NCI-H187 treated with DMSO at 0.1 percent for 48 hours (cell line): Measurements from ENCODE around the gene PTPRT.
A peak's percentile ranks its signal among the peaks of the same experiment; 100 is the strongest.

Experiments
- DNase-seq: peaks from one replicate; lab custom pipeline; 2025; lab: John Stamatoyannopoulos, UW

The PTPRT gene

DNA sequence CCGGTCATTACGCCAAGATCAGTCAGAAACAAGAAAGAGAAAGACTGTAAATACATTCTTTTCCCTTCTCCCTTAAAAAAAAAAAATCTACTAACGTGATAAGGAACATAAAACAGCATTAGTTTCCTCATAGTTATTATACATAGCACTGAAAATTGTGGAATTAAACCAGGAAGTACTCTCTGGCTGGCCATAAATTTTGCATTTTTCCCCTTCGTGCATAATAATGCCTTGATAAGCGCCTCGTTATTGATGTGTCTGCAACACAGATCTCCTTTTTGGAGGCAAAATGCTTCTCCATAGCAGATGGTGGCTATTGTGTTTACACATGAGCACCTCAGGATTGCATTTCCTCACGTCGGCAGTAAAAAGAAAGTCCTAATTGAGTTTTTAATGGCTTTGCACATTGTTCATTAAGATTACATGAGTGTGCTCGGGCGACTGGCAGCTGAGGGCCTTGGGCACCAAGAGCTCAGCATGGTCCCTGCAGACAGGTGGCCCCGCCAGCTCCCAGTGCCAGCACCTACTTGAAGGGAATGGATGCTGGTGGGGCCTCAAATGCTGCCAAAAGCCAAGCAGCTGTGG is 394.5 kb downstream of the PTPRT start:
- DNase-seq = peak; percentile 28

DNA sequence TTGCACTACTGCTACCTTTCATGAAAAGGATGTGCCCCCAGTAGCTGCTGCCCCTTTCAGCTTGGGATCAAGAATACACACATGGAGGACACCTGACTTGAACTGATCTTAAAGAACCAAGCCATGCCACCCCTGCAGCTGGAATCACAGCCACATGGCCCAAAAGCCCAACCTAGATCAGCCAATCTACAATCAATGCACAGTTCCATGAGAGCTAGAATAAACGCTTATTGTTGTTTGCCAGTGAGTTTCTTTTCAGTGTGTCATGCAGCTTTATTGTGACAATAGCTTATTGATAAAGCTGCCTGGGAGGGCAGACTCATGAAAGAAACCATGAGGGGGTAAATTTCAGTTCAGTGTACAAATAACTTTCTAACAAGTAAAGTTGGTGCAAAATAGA is 397.7 kb downstream of the PTPRT start:
- DNase-seq = no peak

DNA sequence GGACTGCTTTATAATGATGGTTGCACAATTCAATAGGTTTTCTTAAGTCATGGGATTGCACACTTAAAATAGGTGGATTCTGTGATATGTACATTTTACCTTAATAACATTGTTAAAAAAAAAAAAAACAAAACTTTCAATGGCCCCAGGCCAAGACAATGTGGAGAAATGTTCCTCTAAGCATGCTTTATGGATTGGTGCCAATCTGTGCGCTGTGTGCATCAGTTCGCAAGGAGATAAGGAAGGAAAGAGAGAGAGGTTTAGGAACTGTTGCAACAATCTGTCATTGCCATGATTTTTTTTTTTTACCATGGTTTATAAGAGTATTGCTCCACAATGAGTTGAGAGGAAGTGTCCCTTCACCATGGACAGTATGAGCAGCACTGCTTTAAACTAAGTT is 399.6 kb downstream of the PTPRT start:
- DNase-seq = no peak

DNA sequence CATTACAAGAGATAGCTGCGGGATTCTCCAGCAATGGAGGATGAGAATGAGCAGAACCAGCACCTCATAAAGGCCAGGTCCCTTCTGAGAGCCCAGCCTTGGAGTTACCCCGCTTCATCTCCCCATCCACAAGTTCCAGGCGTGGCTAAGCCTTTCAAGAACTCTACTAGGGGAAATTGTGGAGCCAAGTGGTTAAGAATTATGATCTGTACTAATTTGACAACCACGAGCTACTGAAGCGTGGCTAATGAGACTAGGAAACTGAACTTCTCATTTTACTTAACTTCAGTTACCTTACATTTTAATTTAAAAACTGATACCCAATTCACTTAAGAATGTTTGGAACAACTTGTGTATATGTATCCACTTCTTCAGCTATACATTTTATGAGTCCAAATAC is 401.0 kb downstream of the PTPRT start:
- no peak for DNase-seq

DNA sequence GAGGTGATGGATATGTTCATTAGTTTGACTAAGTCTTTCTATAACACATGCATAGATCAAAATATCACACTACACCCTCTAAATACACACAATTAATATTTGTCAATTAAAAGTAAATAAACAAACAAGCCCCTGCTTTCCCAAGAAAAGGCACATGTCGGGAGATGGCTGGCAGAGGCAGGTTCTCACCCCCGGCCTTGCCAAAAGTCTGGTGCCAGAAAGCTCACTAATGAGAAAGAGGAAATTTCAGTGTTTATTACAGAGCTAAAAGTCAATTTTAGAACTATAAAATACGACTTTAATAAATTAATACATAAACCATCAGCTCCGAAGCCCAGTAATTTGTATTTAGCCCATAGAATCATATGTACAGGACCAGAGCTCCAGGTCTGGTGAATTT is 404.7 kb downstream of the PTPRT start:
- no peak for DNase-seq

DNA sequence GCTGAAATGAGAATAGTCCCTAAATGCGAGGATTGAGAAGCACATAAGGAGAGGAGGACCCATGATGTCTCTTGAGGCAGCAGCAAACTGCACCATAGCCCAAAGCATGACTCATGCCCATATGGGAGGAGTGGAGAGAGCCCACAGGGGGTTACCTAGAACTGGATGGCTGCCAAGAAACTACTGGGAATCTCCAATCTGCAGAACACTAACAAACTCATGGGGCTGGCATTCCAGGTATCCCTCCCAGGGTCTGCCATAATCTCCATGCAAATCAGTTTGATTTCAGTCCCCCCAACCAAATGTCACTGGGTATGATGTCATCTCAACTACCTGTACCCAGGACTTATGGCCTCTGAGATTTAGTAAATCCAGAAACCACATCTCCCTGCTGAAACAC is 410.5 kb downstream of the PTPRT start:
- no peak for DNase-seq

DNA sequence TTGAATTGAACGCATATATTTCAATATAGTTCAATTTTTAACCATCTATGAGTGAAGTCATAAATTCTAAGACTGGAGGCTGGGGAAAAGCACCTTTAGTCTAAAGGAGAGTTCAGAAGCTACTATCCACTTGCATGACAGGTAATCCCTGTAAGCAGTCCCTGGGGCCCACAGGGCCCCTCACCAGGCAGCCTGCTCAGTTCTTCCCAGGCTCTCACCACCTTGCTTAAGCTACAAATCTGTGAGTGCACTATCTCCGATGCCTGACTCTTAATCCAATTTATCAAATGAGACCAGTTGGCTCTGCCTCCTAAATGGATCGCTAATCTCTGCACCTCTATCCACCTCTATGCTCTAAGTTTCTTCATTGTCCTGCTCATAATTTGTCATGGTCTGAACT is 413.8 kb downstream of the PTPRT start:
- DNase-seq = no peak

DNA sequence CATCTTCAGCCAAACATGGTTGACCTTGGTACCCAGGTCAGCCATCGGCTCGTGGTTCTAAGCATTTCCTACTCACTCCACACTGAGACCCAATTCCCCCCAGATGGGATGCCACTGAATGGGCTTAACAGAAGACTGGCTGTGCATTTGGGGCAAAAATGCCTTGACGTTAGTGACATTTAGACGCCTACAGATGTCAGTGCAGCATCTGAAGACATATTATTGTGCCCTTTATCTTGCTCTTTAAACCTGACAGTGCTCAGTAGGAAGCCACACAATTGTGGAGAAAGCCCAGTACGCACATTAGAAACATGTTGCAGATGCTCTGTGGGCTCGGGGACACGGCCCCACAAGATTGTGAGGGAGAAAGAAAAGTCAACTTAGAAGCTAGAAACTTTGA is 414.7 kb downstream of the PTPRT start:
- no peak for DNase-seq

DNA sequence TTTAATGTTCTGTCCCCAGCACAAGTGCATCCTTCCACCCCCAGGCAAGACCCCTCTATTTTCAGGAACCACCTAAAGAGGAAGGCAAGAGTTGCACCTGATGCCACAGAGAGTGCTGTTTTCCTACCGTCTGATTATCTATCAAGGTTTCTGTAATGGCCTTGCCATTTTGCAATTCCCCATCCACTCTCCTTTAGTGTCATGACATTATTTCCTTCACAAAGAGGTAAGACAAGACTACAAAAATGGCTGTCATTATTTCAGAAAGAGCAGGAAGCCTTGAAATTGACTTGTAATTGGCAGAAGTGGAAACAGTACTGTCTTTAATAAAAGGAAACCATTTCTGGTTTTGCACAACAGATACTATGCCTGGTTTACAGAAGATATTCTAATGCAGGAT is 426.7 kb downstream of the PTPRT start:
- DNase-seq = no peak

DNA sequence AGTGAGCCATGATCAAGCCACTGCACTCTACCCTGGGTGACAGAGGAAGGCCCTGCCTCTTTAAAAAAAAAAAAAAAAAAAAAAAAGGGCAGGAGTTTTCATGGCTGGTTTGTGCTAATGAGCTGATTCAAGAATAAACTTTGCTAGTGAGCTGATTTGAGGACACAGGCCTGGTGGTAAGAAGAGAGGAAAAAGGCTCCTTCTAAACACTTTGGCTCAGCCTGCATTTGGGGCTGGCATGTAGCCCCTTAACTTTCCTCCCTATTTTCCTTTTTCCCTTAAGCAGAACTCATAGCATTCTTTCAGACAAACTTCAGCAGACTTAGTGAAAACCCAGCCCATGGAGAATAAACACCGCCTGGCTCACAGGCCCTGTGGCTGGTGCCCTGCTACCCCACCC is 432.7 kb downstream of the PTPRT start:
- no peak for DNase-seq

DNA sequence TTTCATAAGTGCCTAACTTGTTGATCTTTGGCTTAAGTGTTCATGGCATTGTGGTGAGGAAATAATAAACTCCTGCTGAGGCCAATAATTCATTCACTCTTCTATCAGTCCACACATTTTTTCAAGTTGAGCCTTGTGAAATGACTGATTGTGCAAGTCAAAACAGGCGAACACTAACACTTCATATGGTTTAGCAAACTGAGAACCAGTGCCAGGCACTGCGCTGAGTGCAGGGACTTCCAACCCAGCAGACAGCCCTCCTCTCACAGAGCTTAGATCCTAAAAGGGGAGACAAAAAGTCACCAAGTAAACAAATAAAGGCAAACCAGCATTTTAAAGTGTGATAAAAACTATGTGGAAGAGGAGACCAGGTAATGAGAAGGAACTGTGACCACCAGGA is 435.0 kb downstream of the PTPRT start:
- no peak for DNase-seq

DNA sequence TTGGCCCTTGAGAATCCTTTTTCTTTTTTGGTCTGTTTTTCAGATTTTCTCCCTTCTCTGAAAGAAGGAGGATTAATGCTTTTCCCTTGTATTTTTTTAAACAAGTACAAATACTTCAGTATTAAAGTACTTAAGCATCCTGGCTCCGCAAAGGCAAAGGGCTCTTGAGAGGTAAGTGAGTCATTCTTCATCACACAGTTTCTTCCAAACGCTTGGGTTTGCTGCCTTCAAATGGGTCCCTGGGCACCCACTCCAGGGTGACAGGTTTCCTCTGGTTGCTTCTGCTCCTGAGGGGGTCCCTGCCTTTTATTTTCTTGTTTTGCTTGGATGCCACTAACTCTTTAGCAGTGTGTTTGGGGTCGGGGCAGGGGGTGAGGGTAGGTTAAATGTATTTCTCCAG is 437.1 kb downstream of the PTPRT start:
- no peak for DNase-seq

DNA sequence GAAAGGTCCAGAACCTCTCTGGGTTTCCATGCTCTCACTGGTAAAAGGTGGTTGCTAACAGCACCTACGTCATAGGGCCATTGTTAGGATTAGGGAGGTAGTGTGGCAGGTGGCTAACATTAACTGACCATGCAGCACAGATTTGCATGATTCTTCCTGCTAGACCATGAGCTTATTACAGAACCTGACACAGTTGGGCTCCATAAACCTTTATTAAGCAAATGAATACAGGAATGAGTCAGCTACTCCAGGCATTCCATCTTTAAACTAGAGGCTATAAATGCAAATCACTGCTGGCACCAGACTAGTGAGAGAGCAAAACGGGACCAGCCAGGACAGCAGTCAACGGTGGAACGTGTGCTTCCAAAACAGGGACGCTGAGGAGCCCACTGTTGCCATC is 440.1 kb downstream of the PTPRT start:
- no peak for DNase-seq

DNA sequence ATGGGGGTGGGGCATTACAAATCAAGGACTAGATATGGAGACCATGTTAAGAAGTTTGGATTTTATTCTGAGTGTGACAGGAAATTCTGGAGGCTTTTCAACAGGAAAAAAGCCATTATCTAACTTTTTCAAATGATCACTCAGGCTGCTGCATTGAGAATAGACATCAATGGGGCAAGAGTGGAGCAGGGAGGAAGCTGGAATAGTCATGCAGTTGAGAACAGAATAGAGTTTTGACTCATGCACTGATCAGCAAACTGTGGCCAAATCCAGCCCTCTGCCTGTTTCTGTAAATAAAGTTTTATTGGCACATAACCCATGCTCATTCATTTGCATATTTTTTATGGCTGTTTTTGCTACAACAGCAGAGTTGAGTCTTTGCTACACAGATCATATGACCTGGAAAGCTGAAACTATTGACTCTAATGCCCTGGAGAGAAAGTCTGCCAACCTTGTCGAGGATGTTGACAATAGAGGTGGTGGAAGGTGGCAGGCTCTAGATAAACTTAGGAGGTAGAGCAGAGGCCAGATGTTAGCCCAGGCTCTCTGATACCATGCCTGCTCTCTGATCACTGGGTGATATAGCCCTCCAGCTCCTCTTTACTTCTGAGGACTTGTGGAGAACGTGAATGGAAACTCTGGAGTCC is 441.8 kb downstream of the PTPRT start:
- DNase-seq = no peak

DNA sequence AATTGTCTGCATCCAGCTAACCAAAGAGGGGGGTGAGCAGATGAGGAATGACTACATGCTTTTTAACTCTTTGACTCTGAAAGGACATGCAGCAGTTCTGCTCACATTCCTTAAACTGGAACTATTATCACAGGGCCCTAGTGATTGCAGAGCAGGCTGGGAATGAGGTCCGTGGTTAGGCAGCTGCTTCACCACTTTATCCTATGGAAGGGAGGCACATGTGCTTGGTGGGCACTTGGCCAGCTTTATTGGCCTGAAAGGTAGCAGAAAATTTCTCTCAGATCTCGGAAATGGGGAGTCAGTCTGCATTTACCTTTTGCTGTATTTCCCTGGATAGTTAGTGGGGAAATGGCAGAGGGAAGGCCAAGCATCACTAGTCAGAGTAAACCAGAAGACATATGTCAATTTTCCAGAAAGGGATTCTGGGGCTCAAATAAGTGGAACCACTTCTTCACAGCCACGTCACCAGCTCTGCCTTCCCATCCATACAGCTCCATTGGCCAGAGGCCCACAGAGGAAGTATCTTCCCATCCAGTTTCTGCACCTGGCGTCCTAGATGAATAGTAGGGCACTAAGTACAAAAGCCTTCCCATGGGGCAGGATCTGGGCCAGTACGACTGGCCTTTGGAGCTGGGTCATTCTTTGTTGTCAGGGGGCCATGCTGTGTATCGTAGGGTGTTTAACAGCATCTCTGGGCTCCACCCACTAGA is 444.8 kb downstream of the PTPRT start:
- no peak for DNase-seq

DNA sequence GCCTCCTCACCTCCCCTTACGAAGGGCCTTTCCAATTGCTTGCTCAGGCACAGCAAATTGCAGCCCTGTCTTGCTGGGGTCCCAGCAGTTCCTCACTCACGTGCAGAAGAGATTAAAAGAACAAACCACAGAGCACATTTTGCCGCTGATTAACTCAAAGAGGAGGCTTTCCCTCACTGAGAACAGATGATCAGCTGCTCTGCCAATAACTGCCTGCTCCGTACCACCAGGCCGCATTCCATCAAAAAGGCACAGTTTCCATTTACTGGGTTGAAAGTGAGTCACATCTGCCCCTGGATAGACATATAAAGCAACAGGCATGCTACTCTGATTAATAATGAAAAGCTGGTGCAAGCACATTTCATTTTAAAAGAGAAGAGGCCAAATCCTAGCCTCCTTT is 446.8 kb downstream of the PTPRT start:
- no peak for DNase-seq

DNA sequence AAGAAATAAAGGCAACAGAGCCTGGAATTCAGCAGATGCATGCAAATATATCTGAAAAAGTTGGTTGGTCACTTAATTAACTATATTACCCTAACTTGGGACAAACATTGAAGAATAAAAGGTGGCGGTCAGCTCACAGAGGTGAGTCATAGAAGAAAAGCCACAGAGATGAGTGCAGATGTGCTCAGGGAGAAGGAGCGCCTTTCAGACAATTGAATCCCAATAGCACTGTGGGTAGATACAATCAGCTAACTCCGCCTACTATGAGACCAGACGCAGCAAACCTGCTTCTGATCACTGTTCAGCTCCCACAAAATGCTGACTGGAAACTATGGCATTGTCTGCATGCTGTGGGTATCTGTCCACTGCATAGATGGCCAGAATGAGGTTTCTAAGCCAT is 447.8 kb downstream of the PTPRT start:
- no peak for DNase-seq

DNA sequence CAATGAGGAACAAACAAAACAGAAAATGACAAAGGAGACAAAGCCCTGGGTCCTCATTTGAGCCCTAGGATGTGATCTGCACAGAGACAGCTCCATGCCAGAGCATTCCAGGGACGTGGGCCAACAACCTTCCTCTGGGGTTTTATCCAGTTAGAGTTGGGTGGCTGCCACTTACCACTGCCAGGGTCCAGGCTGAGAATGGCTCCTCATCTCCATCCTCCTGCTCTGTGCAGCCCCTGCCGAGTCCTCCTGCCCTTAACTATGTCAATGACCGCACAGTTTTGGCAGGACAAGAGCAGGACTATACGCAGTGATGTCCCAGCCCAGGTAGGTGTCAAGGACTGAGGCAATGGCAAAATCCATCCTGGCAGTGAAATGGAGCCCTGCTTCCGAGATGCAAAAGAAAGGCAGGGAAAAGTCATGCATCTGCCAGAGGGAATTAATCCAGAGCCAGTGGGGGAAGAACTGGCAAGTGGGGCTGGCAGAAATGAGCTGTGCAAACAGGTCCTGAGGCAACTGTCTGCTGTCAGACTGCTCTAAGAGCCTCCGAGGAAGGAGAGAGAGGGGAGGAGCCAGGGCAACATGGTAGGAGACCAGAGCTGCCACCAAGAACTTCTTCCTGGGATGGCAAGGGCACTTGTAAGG is 449.4 kb downstream of the PTPRT start:
- DNase-seq = no peak

DNA sequence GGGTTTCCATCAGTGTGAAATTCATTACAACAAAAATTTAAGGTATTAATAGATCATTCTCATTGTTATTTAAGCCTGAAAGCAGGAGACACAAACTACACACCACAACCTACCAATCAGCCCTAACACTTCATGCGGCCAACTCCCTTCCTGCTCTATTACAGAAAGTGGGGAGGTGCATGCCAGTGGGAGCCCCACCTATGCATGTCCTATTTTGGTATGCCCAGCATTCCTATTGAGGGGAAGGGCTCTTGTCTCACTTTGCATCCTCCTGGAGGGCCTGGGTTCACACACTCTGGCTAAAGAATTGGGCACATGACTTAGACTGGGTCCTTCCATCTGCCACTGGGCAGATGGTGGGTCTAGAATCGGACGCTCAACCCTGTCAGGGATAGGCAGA is 450.0 kb downstream of the PTPRT start:
- no peak for DNase-seq

DNA sequence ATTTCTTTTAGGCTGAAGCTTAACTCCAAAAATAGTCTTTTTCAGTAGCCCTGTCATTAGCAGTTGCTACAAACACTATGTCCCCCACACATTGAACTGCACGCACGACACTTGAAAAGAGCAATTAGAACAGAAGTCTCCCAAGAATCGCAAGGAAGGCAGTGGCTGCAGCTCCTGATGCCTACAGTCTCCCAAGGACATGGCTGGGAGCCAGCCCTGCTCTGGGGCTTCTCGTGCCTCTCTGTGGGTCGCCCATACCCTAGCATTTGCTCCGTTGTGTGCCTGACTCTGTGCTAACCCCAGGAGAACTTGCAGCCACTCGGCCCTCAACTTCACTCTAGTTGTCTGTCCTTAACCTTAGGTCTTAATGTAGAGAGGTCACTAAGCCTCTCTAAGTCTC is 454.2 kb downstream of the PTPRT start:
- no peak for DNase-seq

DNA sequence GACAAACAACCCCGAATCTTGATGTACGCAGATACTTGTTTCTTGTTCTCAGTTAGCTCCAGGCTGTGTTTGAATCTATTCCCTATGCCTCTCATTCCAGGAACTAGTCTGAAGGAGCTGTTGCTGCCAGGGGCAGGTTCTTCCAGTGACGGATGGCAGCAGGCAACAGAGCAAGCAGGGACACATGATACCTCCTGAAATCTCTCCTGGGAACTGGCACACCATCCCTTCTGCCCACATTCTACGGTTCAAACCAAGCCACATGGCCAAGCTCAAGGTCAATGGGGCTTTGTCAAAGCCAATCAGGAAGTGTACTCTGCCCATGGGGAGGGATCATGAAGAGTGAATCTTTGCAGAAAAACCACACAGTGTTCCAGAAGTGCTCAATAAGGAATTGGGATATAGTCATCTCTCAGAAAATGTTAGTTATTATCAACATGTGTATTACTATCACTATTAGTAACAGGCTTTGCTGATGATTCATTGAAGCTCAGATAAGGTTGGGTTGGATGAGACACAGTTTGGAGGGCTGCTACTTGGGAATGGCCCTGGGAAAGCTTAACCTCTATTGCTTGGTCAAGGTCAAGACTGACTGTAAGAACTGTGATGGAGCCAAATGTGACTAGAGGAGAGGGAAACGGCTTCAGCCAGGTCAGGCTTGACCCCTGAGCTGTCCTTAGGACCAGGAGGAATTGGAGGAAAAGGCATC is 454.9 kb downstream of the PTPRT start:
- no peak for DNase-seq

DNA sequence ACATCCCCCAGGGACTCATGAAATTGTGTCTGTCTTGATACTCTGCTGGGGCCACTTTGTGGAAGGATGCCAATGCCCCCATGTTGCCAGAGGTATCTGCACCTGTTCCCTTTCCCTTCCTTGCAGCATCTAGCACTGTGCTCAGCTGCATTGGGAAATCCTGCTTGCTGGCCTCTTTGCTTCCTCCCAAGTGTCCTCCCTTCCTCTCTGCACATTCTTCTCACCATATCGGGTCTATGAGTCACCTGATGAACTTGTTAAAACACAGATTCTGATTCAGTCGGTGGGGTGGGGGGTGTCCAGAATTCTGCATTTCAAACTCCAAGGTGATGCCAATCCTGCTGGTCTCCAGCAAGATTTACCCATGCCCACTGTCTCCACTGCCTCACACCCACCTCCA is 467.8 kb downstream of the PTPRT start:
- DNase-seq = no peak
